Measurements from ENCODE around the gene FANCD2.

GRCh38 chr3:10093678-10094077 is 67.4 kb downstream of the FANCD2 start:
- TF ChIP-seq, protein P1, sequence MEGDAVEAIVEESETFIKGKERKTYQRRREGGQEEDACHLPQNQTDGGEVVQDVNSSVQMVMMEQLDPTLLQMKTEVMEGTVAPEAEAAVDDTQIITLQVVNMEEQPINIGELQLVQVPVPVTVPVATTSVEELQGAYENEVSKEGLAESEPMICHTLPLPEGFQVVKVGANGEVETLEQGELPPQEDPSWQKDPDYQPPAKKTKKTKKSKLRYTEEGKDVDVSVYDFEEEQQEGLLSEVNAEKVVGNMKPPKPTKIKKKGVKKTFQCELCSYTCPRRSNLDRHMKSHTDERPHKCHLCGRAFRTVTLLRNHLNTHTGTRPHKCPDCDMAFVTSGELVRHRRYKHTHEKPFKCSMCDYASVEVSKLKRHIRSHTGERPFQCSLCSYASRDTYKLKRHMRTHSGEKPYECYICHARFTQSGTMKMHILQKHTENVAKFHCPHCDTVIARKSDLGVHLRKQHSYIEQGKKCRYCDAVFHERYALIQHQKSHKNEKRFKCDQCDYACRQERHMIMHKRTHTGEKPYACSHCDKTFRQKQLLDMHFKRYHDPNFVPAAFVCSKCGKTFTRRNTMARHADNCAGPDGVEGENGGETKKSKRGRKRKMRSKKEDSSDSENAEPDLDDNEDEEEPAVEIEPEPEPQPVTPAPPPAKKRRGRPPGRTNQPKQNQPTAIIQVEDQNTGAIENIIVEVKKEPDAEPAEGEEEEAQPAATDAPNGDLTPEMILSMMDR (conservative IDR thresholded peaks at IDR 0.05) = no peak
- TF ChIP-seq EZH2 (IDR thresholded peaks at IDR 0.05; ENCODE audit: low read depth) = no peak
